Hepatocyte (in vitro differentiated cells): ENCODE results near the gene KCNQ1. TPM values are rescaled to one million over a fixed set of nuclear protein-coding genes. Genes with fewer than 3 reads are reported as not detected.

Experiments used
- DNase-seq: peaks from one replicate; pipeline ENCODE4 v3.0.0-alpha.2; 2016; ENCODE audit warnings: low spot score
- H2AFZ ChIP-seq: fragments of 200-600 bp; sonication (generic); 2 replicates; pipeline ENCODE4 v1.6.0; 2016; ENCODE audit warnings: antibody characterized with exemption, mild to moderate bottlenecking
- H3K27ac ChIP-seq: fragments of 200-600 bp; sonication (generic); 2 replicates; pipeline ENCODE4 v1.5.1; 2016; ENCODE audit warnings: mild to moderate bottlenecking
- H3K27me3 ChIP-seq: fragments of 200-600 bp; sonication (generic); 2 replicates; pipeline ENCODE4 v1.6.1; 2016
- H3K36me3 ChIP-seq: fragments of 200-600 bp; sonication (generic); replicated peaks from 2 replicates; pipeline ENCODE4 v1.5.1; 2016; ENCODE audit warnings: low read depth; ENCODE audit not compliant: insufficient read depth
- H3K4me1 ChIP-seq: fragments of 200-600 bp; sonication (generic); 2 replicates; pipeline ENCODE4 v1.5.1; 2016; ENCODE audit warnings: mild to moderate bottlenecking, moderate library complexity; ENCODE audit not compliant: insufficient read depth
- H3K4me2 ChIP-seq: fragments of 200-600 bp; sonication (generic); 2 replicates; pipeline ENCODE4 v1.6.0; 2016
- H3K4me3 ChIP-seq: fragments of 200-600 bp; sonication (generic); 2 replicates; pipeline ENCODE4 v1.5.1; 2016; ENCODE audit warnings: mild to moderate bottlenecking
- H3K79me2 ChIP-seq: fragments of 200-600 bp; sonication (generic); 2 replicates; pipeline ENCODE4 v1.6.0; 2017; ENCODE audit warnings: mild to moderate bottlenecking
- H3K9me2 ChIP-seq: fragments of 200-600 bp; sonication (generic); replicated peaks from 2 replicates; pipeline ENCODE4 v1.6.0; 2017; ENCODE audit warnings: mild to moderate bottlenecking; ENCODE audit not compliant: insufficient read depth
- H3K9me3 ChIP-seq: fragments of 200-600 bp; sonication (generic); 2 replicates; pipeline ENCODE4 v1.5.1; 2016; ENCODE audit warnings: low read depth, mild to moderate bottlenecking
- H4K20me1 ChIP-seq: fragments of 200-600 bp; sonication (generic); 2 replicates; pipeline ENCODE4 v1.6.0; 2016; ENCODE audit warnings: mild to moderate bottlenecking; ENCODE audit not compliant: insufficient read depth, poor library complexity, severe bottlenecking
- CTCF ChIP-seq: fragments of 200-600 bp; sonication (generic); IDR thresholded peaks from 2 replicates; pipeline ENCODE4 v1.5.1; 2016; ENCODE audit warnings: antibody characterized with exemption, mild to moderate bottlenecking; ENCODE audit not compliant: poor library complexity
- EZH2 ChIP-seq: fragments of 200-600 bp; sonication (generic); IDR thresholded peaks from 2 replicates; pipeline ENCODE4 v1.6.1; 2016; ENCODE audit warnings: antibody characterized with exemption, mild to moderate bottlenecking, borderline replicate concordance
- EZH2phosphoT487 ChIP-seq: fragments of 200-600 bp; sonication (generic); IDR thresholded peaks from one replicate; pipeline ENCODE4 v1.6.1; 2018; ENCODE audit warnings: antibody characterized with exemption, mild to moderate bottlenecking, low read depth, moderate library complexity; ENCODE audit not compliant: unreplicated experiment, severe bottlenecking
- WGBS: methylation state at CpG from one replicate; pipeline ENCODE4 v1.1.6; 2016; ENCODE audit warnings: low lambda C conversion rate; ENCODE audit errors: missing lambda C conversion rate; 5-methylcytosine and 5-hydroxymethylcytosine counted together
- polyA plus RNA-seq: library from polyadenylated mRNA; unstranded; fragments of >200 nt; fragmentation: Nextera tagmentation; extraction: Ambion mirVana; gene quantifications from 2 replicates; pipeline ENCODE4 v1.2.1, GENCODE V29; 2016
- total RNA-seq: library from RNA; depleted of rRNA; stranded (reverse); fragments of >200 nt; gene quantifications from 2 replicates; pipeline ENCODE4 v1.2.3, GENCODE V29; 2014

Gene KCNQ1
- total and polyA plus RNA-seq, 2 experiments from 2014 or later = 1.8 to 6.4 TPM

GRCh38 chr11:2739531-2740274 is 294.9 kb downstream of the KCNQ1 start:
- peak overlapping the region; percentile 92 for H3K27ac ChIP-seq
- H3K9me2 ChIP-seq = no peaks in the 10 kb centered on the region
- no peaks in the 10 kb centered on the region for H4K20me1 ChIP-seq
- H3K4me2 ChIP-seq = no peak overlapping the region
- H3K27me3 ChIP-seq = no peaks in the 10 kb centered on the region
- TF ChIP-seq EZH2phosphoT487 = no peak
- no peak for TF ChIP-seq EZH2
- TF ChIP-seq CTCF = no peak
- H3K4me1 ChIP-seq = peaks cover 57% of the 10 kb centered on the region
- no peaks in the 10 kb centered on the region for H3K36me3 ChIP-seq
- WGBS = 90% methylated on average over 18 of the region's 18 CpGs
- no peaks in the 10 kb centered on the region for H3K9me3 ChIP-seq
- H3K79me2 ChIP-seq = no peaks in the 10 kb centered on the region
- H2AFZ ChIP-seq = no peak overlapping the region
- no peak for DNase-seq
- H3K4me3 ChIP-seq = no peak overlapping the region

GRCh38 chr11:2740275-2740940 is 295.6 kb downstream of the KCNQ1 start:
- WGBS = 79% methylated on average over 17 of the region's 17 CpGs
- no peaks in the 10 kb centered on the region for H3K79me2 ChIP-seq

GRCh38 chr11:2741006-2741376 is 296.2 kb downstream of the KCNQ1 start:
- no peaks in the 10 kb centered on the region for H4K20me1 ChIP-seq
- peak overlapping the region; percentile 92 for H3K27ac ChIP-seq
- TF ChIP-seq CTCF = no peak
- no peak for TF ChIP-seq EZH2phosphoT487
- TF ChIP-seq EZH2 = no peak
- no peaks in the 10 kb centered on the region for H3K36me3 ChIP-seq
- no peak overlapping the region for H3K4me3 ChIP-seq
- H3K27me3 ChIP-seq = no peaks in the 10 kb centered on the region
- DNase-seq = peak; percentile 58
- no peak overlapping the region for H2AFZ ChIP-seq
- no peaks in the 10 kb centered on the region for H3K9me3 ChIP-seq
- H3K4me2 ChIP-seq = peak overlapping the region; percentile 50
- WGBS = 80% methylated on average over 7 of the region's 7 CpGs
- no peaks in the 10 kb centered on the region for H3K79me2 ChIP-seq
- no peaks in the 10 kb centered on the region for H3K9me2 ChIP-seq
- peaks cover 57% of the 10 kb centered on the region for H3K4me1 ChIP-seq

More at GRCh38 chr11:2740275-2740940, 295.6 kb downstream of the KCNQ1 start:
- no peak for DNase-seq
- Histone ChIP-seq H4K20me1 (no peaks in the 10 kb centered on the region), H3K4me2 (no peak overlapping the region), H3K36me3 (no peaks in the 10 kb centered on the region), H3K4me1 (peaks cover 57% of the 10 kb centered on the region), H3K9me3 (no peaks in the 10 kb centered on the region), H3K27me3 (no peaks in the 10 kb centered on the region), H3K9me2 (no peaks in the 10 kb centered on the region), H3K4me3 (no peak overlapping the region), H3K27ac (peak overlapping the region; percentile 92), H2AFZ (no peak overlapping the region)
- TF ChIP-seq EZH2phosphoT487 (no peak), EZH2 (no peak), CTCF (no peak)
